IPS-NIHi11 (cell line): ENCODE measurements around the gene USP37.
"Not testable (repeated sequence)": the region's sequence is repeated elsewhere in the genome, so short reads cannot be mapped to it uniquely, and the experiment has no call there.

ENCODE experiments used
- DNase-seq: peaks from one replicate; pipeline ENCODE4 v3.0.0; 2012; ENCODE audit warnings: mixed read lengths, low spot score

Gene USP37

GRCh38 chr2:218555527-218555926 lies 12.6 kb downstream of the USP37 start:
- peak; percentile 33 for DNase-seq

DNA sequence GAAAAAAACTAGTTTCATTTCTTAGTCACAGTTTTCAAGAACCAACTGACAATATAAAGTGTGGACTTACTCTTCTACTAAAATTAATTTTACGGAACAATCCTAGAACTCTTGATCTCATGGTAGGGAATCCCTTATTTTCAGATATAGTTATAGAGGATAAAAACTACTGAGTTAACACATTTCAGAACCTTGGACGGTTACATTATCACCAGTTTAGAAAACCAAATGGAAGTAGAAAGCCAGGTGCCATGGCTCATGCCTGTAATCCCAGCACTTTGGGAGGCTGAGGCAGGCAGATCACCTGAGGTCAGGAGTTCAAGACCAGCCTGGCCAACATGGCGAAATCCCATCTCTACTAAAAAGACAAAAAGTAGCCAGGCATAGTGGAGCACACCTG lies 13.9 kb downstream of the USP37 start:
- DNase-seq = not testable (repeated sequence)

DNA sequence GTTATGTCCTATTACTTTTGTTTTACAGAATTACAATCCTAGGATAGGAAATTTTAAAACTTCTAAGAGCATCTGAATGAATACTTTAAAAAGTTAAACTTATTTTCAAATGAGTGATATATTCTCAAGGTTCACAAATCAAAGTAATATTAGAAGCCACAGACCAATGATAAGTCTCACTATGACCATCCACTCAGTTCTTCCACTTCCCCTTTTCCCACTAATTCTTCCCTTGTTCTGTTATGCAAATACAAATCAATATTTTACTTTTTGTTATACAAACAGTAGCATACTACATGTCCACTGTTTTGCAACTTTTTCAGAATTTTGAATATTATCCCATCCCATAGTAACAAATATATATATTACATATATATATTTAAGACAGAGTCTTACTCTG lies 20.2 kb downstream of the USP37 start:
- no peak for DNase-seq

DNA sequence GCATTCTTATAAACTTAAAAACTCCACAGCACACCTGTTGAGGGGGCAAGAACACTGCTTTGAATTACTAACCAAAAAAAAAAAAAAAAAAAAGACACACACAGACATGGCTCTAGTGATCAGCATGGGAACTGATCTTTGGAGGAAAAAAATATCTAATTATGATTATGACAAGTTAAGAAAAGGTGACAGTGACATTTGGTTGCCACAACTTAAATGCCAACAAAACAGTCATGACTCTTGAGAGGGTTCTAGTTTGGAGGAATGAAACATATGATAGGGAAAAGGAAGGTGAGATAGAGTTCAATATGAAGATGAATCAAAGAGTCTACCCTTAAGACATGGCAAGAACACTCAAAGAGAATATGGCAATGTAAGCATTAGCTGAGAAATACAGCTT lies 20.6 kb downstream of the USP37 start:
- no peak for DNase-seq

DNA sequence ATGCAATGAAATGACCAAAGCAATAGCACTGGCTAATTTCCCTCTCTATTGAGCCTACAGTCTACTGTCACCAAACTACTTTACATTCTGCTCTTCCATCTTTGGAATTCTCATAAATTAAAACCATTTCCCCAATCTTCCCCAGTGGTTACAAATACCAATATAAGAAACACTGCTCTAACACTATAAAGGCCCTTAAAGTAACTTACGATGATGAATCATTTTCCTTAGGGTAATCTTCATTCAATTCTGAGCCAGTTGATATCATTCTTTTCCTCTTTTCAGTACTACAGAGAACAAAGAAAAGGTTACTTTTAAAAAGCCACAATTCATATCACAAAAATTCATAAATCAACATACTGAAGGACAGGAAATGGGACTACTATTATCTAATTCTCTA lies 22.1 kb downstream of the USP37 start:
- no peak for DNase-seq

DNA sequence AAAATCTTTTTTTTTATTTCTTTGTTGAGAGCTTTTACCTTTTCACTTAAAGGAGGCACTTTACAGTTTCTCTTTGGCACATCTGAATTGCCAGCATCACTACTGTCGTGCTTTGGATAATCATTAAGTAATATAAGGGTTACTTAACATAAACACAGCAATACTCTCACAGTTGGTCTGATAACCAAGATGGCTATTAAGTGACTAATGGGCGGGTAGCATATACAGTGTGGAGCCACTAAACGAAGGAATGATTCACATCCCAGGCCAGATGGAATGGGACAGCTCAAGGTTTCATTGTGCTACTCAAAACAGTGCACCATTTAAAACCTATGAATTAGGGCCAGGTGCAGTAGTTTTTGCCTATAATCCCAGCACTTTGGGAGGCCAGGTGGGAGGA lies 28.1 kb downstream of the USP37 start:
- DNase-seq = no peak

DNA sequence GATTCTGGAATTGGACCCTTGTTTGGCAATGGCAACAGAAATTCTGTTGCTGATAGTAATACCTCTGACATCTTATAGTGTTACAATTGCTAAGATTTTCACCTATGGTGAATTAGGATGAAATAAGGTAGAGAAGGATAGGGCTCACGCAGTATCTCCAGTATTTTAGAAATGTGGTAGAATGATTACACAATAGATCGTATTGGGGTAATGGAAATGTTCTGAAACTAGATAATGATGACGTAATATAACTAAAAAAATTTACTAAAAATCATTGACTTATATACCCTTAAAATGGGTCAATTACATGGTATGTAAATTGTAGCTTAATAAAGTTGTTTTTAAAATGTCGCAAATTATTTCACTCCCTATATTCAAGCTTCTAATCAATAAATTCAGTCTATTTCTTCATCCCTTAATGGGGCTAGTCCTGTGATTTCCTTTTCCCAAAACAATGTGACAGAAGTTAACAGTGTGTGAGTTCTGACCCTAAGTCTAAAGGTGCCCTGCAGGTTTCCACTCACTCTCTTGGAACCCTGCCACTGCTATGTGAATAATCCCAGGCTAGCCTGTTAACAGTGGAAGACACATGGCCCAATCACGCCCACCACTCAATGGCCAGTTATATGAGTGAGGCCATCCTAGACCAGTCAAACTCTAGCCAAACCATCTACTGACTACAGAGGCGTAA lies 31.2 kb downstream of the USP37 start:
- DNase-seq = no peak

DNA sequence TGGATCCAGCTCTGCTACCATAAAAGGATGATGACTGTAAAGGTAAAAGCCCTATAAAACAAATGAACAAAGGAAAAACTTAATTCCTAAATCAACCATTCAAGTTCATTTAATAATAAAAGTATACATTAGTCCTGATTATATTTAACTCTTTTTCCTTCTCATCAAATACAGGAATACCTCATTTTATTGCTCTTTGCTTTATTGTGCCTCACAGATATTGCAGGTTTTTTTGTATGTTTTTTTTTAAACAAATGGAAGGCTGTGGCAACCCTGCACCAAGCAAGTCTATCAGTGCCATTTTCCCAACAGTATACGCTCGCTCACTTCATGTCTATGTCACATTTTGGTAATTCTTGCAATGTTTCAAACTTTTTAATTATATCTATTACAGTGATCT lies 38.2 kb downstream of the USP37 start:
- no peak for DNase-seq

- not testable (repeated sequence) for DNase-seq
Observed at GRCh38 chr2:218528409-218528808, 39.7 kb downstream of the USP37 start.

DNA sequence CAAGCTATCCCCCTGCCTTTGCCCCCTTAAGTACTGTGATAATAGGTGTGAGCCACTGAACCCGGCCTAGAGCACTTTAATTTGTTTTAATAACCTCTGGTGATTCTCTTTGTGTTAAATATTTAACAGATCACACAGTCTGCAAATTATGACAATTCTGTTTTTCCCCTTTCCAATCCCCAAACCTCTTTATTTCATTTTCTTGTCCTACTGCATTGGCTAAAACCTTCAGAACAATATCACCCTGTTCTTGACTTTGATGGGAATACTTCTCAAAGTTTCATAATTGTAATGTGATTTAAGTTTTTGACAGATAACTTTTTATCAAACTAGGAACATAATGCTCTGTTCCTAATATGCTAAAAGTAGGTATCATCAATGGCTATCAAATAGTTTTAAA lies 44.5 kb downstream of the USP37 start:
- DNase-seq = no peak

- no peak for DNase-seq
Observed at GRCh38 chr2:218518876-218519275, 49.3 kb downstream of the USP37 start.

GRCh38 chr2:218517434-218518206 lies 50.5 kb downstream of the USP37 start:
- DNase-seq = no peak

GRCh38 chr2:218516614-218517013 lies 51.5 kb downstream of the USP37 start:
- peak; percentile 24 for DNase-seq

- no peak for DNase-seq
Observed at GRCh38 chr2:218513676-218514075, 54.5 kb downstream of the USP37 start.

DNA sequence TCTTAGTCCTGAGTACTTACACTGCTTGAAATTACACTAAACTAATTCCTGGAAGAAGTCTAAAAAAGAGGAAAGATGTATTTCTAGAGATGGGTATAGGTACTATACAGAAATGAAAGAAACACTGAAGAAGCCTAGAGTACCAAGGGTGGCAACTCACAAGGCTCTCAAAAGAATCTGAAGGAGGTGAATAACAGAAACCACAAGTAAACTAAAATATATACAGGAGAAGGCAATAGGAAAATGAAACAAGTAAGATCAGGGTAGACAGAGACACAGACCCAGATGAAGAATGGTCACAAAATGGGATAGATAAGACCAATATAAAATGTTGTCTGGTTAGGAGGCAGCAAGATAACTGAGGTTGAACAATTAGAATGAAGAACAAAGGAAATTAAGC lies 59.9 kb downstream of the USP37 start:
- DNase-seq = no peak

DNA sequence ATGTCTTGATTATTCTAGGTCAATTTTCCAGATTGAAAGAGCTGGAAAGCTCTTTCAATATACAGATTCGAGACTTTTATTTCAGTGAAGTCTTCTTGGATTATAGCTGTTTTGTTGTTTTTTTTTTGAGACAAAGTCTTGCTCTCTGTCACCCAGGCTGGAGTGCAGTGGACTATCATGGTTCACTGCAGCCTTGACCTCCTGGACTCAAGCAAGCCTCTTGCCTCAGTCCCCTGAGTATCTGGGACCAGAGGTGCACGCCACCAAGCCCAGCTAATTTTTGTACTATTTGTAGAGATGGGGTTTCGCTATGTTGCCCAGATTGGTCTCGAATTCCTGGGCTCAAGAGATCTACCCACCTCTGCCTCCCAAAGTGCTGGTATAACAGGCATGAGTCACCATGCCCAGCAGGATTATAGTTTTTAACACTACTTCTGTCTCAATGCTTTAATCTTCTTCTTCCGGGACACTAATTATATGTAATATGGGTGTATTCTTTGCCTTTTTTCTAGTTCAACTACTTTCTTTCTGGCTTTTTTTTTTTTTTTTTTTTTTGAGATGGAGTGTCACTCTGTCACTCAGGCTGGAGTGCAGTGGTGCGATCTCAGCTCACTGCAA lies 62.3 kb downstream of the USP37 start:
- DNase-seq = no peak

GRCh38 chr2:218501665-218502064 lies 66.5 kb downstream of the USP37 start:
- peak; percentile 28 for DNase-seq

- DNase-seq = no peak
Observed at GRCh38 chr2:218500501-218501060, 67.6 kb downstream of the USP37 start.

DNA sequence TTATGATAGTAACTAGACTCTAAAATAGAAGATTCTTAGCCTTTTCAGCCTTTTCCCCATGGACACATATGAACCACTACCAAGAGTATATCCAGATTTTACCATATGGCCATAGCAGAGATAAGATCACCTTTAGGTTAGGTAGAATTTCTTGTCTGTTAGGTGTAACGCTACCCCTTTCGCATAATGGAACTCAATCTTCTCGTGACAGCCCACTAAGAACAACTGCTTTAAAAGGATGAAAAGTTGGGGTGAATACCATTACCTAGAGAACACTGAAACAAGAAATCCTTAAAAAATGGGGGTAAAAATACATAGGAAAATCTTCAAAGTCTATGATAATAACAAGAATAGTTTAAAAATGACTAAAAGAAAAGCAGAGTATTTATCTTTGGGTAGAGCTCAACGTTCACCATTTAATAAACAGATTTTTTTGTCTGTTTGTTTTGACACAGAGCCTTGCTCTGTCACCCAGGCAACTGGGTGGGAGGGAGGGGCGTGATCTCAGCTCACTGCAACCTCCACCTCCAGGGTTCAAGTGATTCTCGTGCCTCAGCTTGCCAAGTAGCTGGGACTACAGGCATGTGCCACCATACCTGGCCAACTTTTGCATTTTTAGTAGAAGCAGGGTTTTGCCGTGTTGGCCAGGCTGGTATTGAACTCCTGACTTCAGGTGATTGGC lies 82.0 kb downstream of the USP37 start:
- no peak for DNase-seq

DNA sequence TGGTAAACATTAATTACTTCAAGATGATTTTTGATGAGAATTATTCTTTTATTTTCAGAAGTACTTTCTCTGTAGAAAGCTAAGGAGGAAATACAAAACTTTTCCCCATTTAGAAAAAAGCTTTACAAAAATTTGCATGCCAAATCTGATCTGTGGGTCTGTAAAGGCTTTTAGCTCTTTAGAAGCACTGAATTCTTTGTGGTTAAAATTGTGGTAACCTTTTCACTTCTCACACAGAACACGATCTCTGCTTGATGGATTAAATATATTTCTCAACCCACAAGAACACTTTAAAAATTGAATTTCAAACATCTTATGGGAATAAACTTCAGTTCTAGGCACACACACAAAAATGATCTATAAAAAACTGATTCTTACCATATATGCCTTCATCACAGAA lies 85.5 kb downstream of the USP37 start:
- no peak for DNase-seq

GRCh38 chr2:218479595-218479994 lies 88.6 kb downstream of the USP37 start:
- no peak for DNase-seq

DNA sequence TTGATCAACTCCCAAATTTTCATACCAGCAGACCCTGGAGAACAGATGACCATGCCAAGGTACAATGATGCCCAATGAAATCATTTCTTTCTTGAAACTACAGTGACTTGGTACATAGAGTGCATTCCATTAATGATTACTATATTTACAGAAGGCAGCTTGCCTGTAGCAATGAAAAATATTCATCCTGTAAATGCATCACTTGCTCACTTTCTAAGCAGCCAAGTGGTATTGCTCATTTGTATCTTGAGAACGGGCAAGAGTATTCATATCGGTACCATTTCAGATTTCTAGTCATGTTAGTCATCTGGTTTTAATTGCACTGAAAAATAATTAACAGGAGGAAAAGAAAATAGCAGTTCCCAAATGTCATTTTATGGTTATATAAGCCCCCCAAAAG lies 89.6 kb downstream of the USP37 start:
- DNase-seq = no peak
